ENCODE data around the gene GPR17.

The GPR17 gene

GRCh38 chr2:127654838-127655175 lies 8.9 kb downstream of the GPR17 start:
- DNase-seq (ENCODE audit: low read depth), result no peak

- no peak for DNase-seq (ENCODE audit: low read depth)
Measured at GRCh38 chr2:127655209-127656073, 9.5 kb downstream of the GPR17 start.

- DNase-seq (ENCODE audit: low read depth), result no peak
Measured at GRCh38 chr2:127656569-127657231, 10.7 kb downstream of the GPR17 start.

- no peak for DNase-seq (ENCODE audit: low read depth)
Measured at GRCh38 chr2:127657232-127657595, 11.3 kb downstream of the GPR17 start.

- no peak for DNase-seq (ENCODE audit: low read depth)
Measured at GRCh38 chr2:127658146-127658545, 12.2 kb downstream of the GPR17 start.

GRCh38 chr2:127658641-127659407 lies 12.9 kb downstream of the GPR17 start:
- DNase-seq (ENCODE audit: low read depth), result no peak

- DNase-seq (ENCODE audit: low read depth), result no peak
Measured at GRCh38 chr2:127659408-127660290, 13.7 kb downstream of the GPR17 start.

- DNase-seq (ENCODE audit: low read depth), result no peak
Measured at GRCh38 chr2:127660291-127660578, 14.3 kb downstream of the GPR17 start.

- no peak for DNase-seq (ENCODE audit: low read depth)
Measured at GRCh38 chr2:127661072-127661649, 15.2 kb downstream of the GPR17 start.

- no peak for DNase-seq (ENCODE audit: low read depth)
Measured at GRCh38 chr2:127661949-127662510, 16.1 kb downstream of the GPR17 start.

- DNase-seq (ENCODE audit: low read depth), result no peak
Measured at GRCh38 chr2:127662937-127663565, 17.1 kb downstream of the GPR17 start.

GRCh38 chr2:127663566-127664064 lies 17.7 kb downstream of the GPR17 start:
- no peak for DNase-seq (ENCODE audit: low read depth)

- no peak for DNase-seq (ENCODE audit: low read depth)
Measured at GRCh38 chr2:127664065-127664894, 18.3 kb downstream of the GPR17 start.

- DNase-seq (ENCODE audit: low read depth), result no peak
Measured at GRCh38 chr2:127664895-127665225, 18.9 kb downstream of the GPR17 start.

GRCh38 chr2:127665267-127665893 lies 19.4 kb downstream of the GPR17 start:
- DNase-seq (ENCODE audit: low read depth), result no peak

GRCh38 chr2:127669056-127669455 lies 23.1 kb downstream of the GPR17 start:
- DNase-seq (ENCODE audit: low read depth), result no peak

GRCh38 chr2:127670055-127670956 lies 24.4 kb downstream of the GPR17 start:
- no peak for DNase-seq (ENCODE audit: low read depth)

- DNase-seq (ENCODE audit: low read depth), result no peak
Measured at GRCh38 chr2:127670957-127671290, 25.0 kb downstream of the GPR17 start.

All from CMK (cell line).